ENCODE measurements around the gene ESRRB.
"Not testable (repeated sequence)": the region's sequence is repeated elsewhere in the genome, so short reads cannot be mapped to it uniquely, and the experiment has no call there.

The ESRRB gene

GRCh38 chr14:76531085-76531484, 155.1 kb downstream of the ESRRB start:
- H2BK15ac ChIP-seq (ENCODE audit: low read length), result no peak overlapping the region
- no peak for DNase-seq (ENCODE audit: low spot score)
- H3K79me1 ChIP-seq (ENCODE audit: low read depth, low read length), result no peaks in the 10 kb centered on the region
- H2BK120ac ChIP-seq (ENCODE audit: low read depth, low read length), result no peak overlapping the region
- no peaks in the 10 kb centered on the region for H3K27me3 ChIP-seq (ENCODE audit: control insufficient read depth in 3 of 3, insufficient read depth in 3 of 3, low read depth in 1 of 3, low read length in 3 of 3)
- no peak overlapping the region for H4K8ac ChIP-seq (ENCODE audit: low read depth, low read length)
- H3K14ac ChIP-seq (ENCODE audit: low read length), result no peak overlapping the region
- H3K4me3 ChIP-seq (ENCODE audit: low read length in 2 of 2), result no peak overlapping the region
- H2BK5ac ChIP-seq (ENCODE audit: low read length), result no peak overlapping the region
- no peak overlapping the region for H3K4ac ChIP-seq (ENCODE audit: low read length)
- H2BK12ac ChIP-seq (ENCODE audit: low read length), result no peak overlapping the region
- no peak overlapping the region for H3K18ac ChIP-seq (ENCODE audit: low read length)
- H3K9ac ChIP-seq (ENCODE audit: low read depth, low read length, poor library complexity), result no peak overlapping the region
- no peak overlapping the region for H2AK5ac ChIP-seq (ENCODE audit: low read depth, low read length)
- no peak overlapping the region for H2AFZ ChIP-seq (ENCODE audit: low read length)
- no peaks in the 10 kb centered on the region for H3K4me1 ChIP-seq (ENCODE audit: control insufficient read depth in 2 of 2, insufficient read depth in 1 of 2, low read depth in 1 of 2, low read length in 2 of 2)
- no peak overlapping the region for H3K27ac ChIP-seq (replicated peaks; ENCODE audit: low read length)
- H4K91ac ChIP-seq (ENCODE audit: low read depth, low read length, poor library complexity), result no peak overlapping the region
- H3K4me2 ChIP-seq (ENCODE audit: insufficient read depth, low read length, poor library complexity, severe bottlenecking), result no peak overlapping the region
- no peak overlapping the region for H3K23ac ChIP-seq (ENCODE audit: low read depth, low read length, poor library complexity)
- H3K36me3 ChIP-seq (replicated peaks in 1 of 2; ENCODE audit: control insufficient read depth in 2 of 2, insufficient read depth in 2 of 2, low read length in 2 of 2), result no peaks in the 10 kb centered on the region
- WGBS, 2 donors (ENCODE audit: extremely low coverage in 2 of 2, insufficient read length in 2 of 2, insufficient replicate concordance in 1 of 2), result no CpG with 5 or more reads among the region's 3 CpGs
- no peaks in the 10 kb centered on the region for H3K9me3 ChIP-seq (replicated peaks in 1 of 2; ENCODE audit: control insufficient read depth in 2 of 2, insufficient read depth in 1 of 2, low read depth in 1 of 2, low read length in 2 of 2)

GRCh38 chr14:76531821-76532318, 155.9 kb downstream of the ESRRB start:
- no peaks in the 10 kb centered on the region for H3K27me3 ChIP-seq (ENCODE audit: control insufficient read depth in 3 of 3, insufficient read depth in 3 of 3, low read depth in 1 of 3, low read length in 3 of 3)
- no peak for DNase-seq (ENCODE audit: low spot score)
- no peak overlapping the region for H3K27ac ChIP-seq (replicated peaks; ENCODE audit: low read length)
- H3K14ac ChIP-seq (ENCODE audit: low read length), result no peak overlapping the region
- H3K4ac ChIP-seq (ENCODE audit: low read length), result no peak overlapping the region
- H3K79me1 ChIP-seq (ENCODE audit: low read depth, low read length), result no peaks in the 10 kb centered on the region
- H3K4me1 ChIP-seq (ENCODE audit: control insufficient read depth in 2 of 2, insufficient read depth in 1 of 2, low read depth in 1 of 2, low read length in 2 of 2), result no peaks in the 10 kb centered on the region
- H2BK5ac ChIP-seq (ENCODE audit: low read length), result no peak overlapping the region
- no peak overlapping the region for H2AK5ac ChIP-seq (ENCODE audit: low read depth, low read length)
- H4K8ac ChIP-seq (ENCODE audit: low read depth, low read length), result no peak overlapping the region
- H2BK120ac ChIP-seq (ENCODE audit: low read depth, low read length), result no peak overlapping the region
- H3K4me2 ChIP-seq (ENCODE audit: insufficient read depth, low read length, poor library complexity, severe bottlenecking), result no peak overlapping the region
- H3K9ac ChIP-seq (ENCODE audit: low read depth, low read length, poor library complexity), result no peak overlapping the region
- H2BK15ac ChIP-seq (ENCODE audit: low read length), result no peak overlapping the region
- no peak overlapping the region for H3K4me3 ChIP-seq (ENCODE audit: low read length in 2 of 2)
- WGBS, 2 donors (ENCODE audit: extremely low coverage in 2 of 2, insufficient read length in 2 of 2, insufficient replicate concordance in 1 of 2), result no CpG with 5 or more reads among the region's 15 CpGs
- H2AFZ ChIP-seq (ENCODE audit: low read length), result no peak overlapping the region
- no peaks in the 10 kb centered on the region for H3K36me3 ChIP-seq (replicated peaks in 1 of 2; ENCODE audit: control insufficient read depth in 2 of 2, insufficient read depth in 2 of 2, low read length in 2 of 2)
- no peak overlapping the region for H4K91ac ChIP-seq (ENCODE audit: low read depth, low read length, poor library complexity)
- H3K23ac ChIP-seq (ENCODE audit: low read depth, low read length, poor library complexity), result no peak overlapping the region
- no peaks in the 10 kb centered on the region for H3K9me3 ChIP-seq (replicated peaks in 1 of 2; ENCODE audit: control insufficient read depth in 2 of 2, insufficient read depth in 1 of 2, low read depth in 1 of 2, low read length in 2 of 2)
- H3K18ac ChIP-seq (ENCODE audit: low read length), result no peak overlapping the region
- H2BK12ac ChIP-seq (ENCODE audit: low read length), result no peak overlapping the region

- not testable (repeated sequence) for H3K4me3 ChIP-seq (ENCODE audit: low read length in 2 of 2); H3K9me3 ChIP-seq (replicated peaks in 1 of 2; ENCODE audit: control insufficient read depth in 2 of 2, insufficient read depth in 1 of 2, low read depth in 1 of 2, low read length in 2 of 2); H3K9ac ChIP-seq (ENCODE audit: low read depth, low read length, poor library complexity); H2BK15ac ChIP-seq (ENCODE audit: low read length); H3K27ac ChIP-seq (replicated peaks; ENCODE audit: low read length); H3K4me1 ChIP-seq (ENCODE audit: control insufficient read depth in 2 of 2, insufficient read depth in 1 of 2, low read depth in 1 of 2, low read length in 2 of 2); H3K23ac ChIP-seq (ENCODE audit: low read depth, low read length, poor library complexity); H2AK5ac ChIP-seq (ENCODE audit: low read depth, low read length); H2BK5ac ChIP-seq (ENCODE audit: low read length); H2BK120ac ChIP-seq (ENCODE audit: low read depth, low read length); H4K91ac ChIP-seq (ENCODE audit: low read depth, low read length, poor library complexity); H3K27me3 ChIP-seq (ENCODE audit: control insufficient read depth in 3 of 3, insufficient read depth in 3 of 3, low read depth in 1 of 3, low read length in 3 of 3); H3K36me3 ChIP-seq (replicated peaks in 1 of 2; ENCODE audit: control insufficient read depth in 2 of 2, insufficient read depth in 2 of 2, low read length in 2 of 2); DNase-seq (ENCODE audit: low spot score); H2AFZ ChIP-seq (ENCODE audit: low read length); H4K8ac ChIP-seq (ENCODE audit: low read depth, low read length); H3K4ac ChIP-seq (ENCODE audit: low read length); H3K4me2 ChIP-seq (ENCODE audit: insufficient read depth, low read length, poor library complexity, severe bottlenecking); H3K79me1 ChIP-seq (ENCODE audit: low read depth, low read length); H2BK12ac ChIP-seq (ENCODE audit: low read length); H3K14ac ChIP-seq (ENCODE audit: low read length); H3K18ac ChIP-seq (ENCODE audit: low read length)
- no CpG with 5 or more reads among the region's 25 CpGs for WGBS, 2 donors (ENCODE audit: extremely low coverage in 2 of 2, insufficient read length in 2 of 2, insufficient replicate concordance in 1 of 2)
Observed at GRCh38 chr14:76536636-76537035, 160.7 kb downstream of the ESRRB start.

- Histone ChIP-seq H2BK12ac (ENCODE audit: low read length) (no peak overlapping the region), H3K4me3 (ENCODE audit: low read length in 2 of 2) (no peak overlapping the region), H2AK5ac (ENCODE audit: low read depth, low read length) (no peak overlapping the region), H3K27ac (replicated peaks; ENCODE audit: low read length) (no peak overlapping the region), H2BK5ac (ENCODE audit: low read length) (no peak overlapping the region), H4K8ac (ENCODE audit: low read depth, low read length) (no peak overlapping the region), H3K18ac (ENCODE audit: low read length) (no peak overlapping the region), H3K36me3 (replicated peaks in 1 of 2; ENCODE audit: control insufficient read depth in 2 of 2, insufficient read depth in 2 of 2, low read length in 2 of 2) (no peaks in the 10 kb centered on the region), H3K4me2 (ENCODE audit: insufficient read depth, low read length, poor library complexity, severe bottlenecking) (no peak overlapping the region), H2AFZ (ENCODE audit: low read length) (no peak overlapping the region), H3K27me3 (ENCODE audit: control insufficient read depth in 3 of 3, insufficient read depth in 3 of 3, low read depth in 1 of 3, low read length in 3 of 3) (peaks cover 0 to 2% (median 0%) of the 10 kb centered on the region in 3 experiments), H3K9ac (ENCODE audit: low read depth, low read length, poor library complexity) (no peak overlapping the region), H3K23ac (ENCODE audit: low read depth, low read length, poor library complexity) (no peak overlapping the region), H3K4me1 (ENCODE audit: control insufficient read depth in 2 of 2, insufficient read depth in 1 of 2, low read depth in 1 of 2, low read length in 2 of 2) (peaks cover 0 to 5% of the 10 kb centered on the region in 2 donors), H3K79me1 (ENCODE audit: low read depth, low read length) (no peaks in the 10 kb centered on the region), H3K4ac (ENCODE audit: low read length) (no peak overlapping the region), H3K9me3 (replicated peaks in 1 of 2; ENCODE audit: control insufficient read depth in 2 of 2, insufficient read depth in 1 of 2, low read depth in 1 of 2, low read length in 2 of 2) (no peaks in the 10 kb centered on the region), H3K14ac (ENCODE audit: low read length) (no peak overlapping the region), H4K91ac (ENCODE audit: low read depth, low read length, poor library complexity) (no peak overlapping the region), H2BK120ac (ENCODE audit: low read depth, low read length) (no peak overlapping the region), H2BK15ac (ENCODE audit: low read length) (no peak overlapping the region)
- DNase-seq (ENCODE audit: low spot score), result no peak
- WGBS, 2 donors (ENCODE audit: extremely low coverage in 2 of 2, insufficient read length in 2 of 2, insufficient replicate concordance in 1 of 2), result no CpG with 5 or more reads among the region's 10 CpGs
Observed at GRCh38 chr14:76537906-76538647, 162.1 kb downstream of the ESRRB start.
